ENCODE measurements around the gene TMEM163.

GRCh38 chr2:134599236-134599635, 119.6 kb downstream of the TMEM163 start:
- TF ChIP-seq NCOR1 (IDR thresholded peaks at IDR 0.05; ENCODE audit: borderline replicate concordance, low read length) (no peak), ZNF703 (CRISPR knock-in tag; IDR thresholded peaks at IDR 0.05; ENCODE audit: borderline replicate concordance) (no peak), SMAD3 (CRISPR knock-in tag; IDR thresholded peaks at IDR 0.05) (no peak), ZNF382 (CRISPR knock-in tag; IDR thresholded peaks at IDR 0.05; ENCODE audit: borderline replicate concordance) (no peak)

Measured in HepG2 (cell line).